HFFc6 (cell line): Measurements from ENCODE around the gene CEACAM16. TPM values are rescaled to one million over a fixed set of nuclear protein-coding genes. Genes with fewer than 3 reads are reported as not detected.

Experiments used
- DNase-seq: peaks from one replicate; pipeline ENCODE4 v3.0.0-alpha.2; 2018
- H3K27ac Mint-ChIP-seq: 2 replicates; pipeline ENCODE4 v1.8.0; 2020; ENCODE audit warnings: mild to moderate bottlenecking, mixed read lengths
- H3K27me3 Mint-ChIP-seq: 2 replicates; pipeline ENCODE4 v1.8.0; 2021; ENCODE audit warnings: mild to moderate bottlenecking, moderate library complexity, mixed read lengths; ENCODE audit not compliant: insufficient read depth
- H3K36me3 Mint-ChIP-seq: 2 replicates; pipeline ENCODE4 v1.8.0; 2021; ENCODE audit warnings: low read depth, mixed read lengths
- H3K4me1 Mint-ChIP-seq: 2 replicates; pipeline ENCODE4 v1.8.0; 2020; ENCODE audit warnings: low read depth, mixed read lengths
- H3K4me3 Mint-ChIP-seq: 2 replicates; pipeline ENCODE4 v1.8.0; 2020; ENCODE audit warnings: mild to moderate bottlenecking, moderate library complexity, mixed read lengths
- H3K9me3 Mint-ChIP-seq: 2 replicates; pipeline ENCODE4 v1.8.0; 2020; ENCODE audit warnings: mild to moderate bottlenecking, mixed read lengths
- total RNA-seq, 6 experiments: library from RNA; stranded (reverse); fragmentation: NEBNext Ultra II Directional; extraction: Animal tissue kit (Norgen Biotek cat#: 25700); gene quantifications; 2 replicates in 1 of 6; 3 replicates in 5 of 6; pipeline ENCODE4 v1.2.3, GENCODE V29; 2021
- TF ChIP-seq, protein P1 (sequence below): fragments of 200-600 bp; sonication (generic); IDR thresholded peaks from 2 replicates; pipeline ENCODE4 v1.5.0; 2021; ENCODE audit warnings: antibody characterized with exemption, mild to moderate bottlenecking

CEACAM16 gene
- total RNA-seq, 6 experiments from 2014 or later, result not detected

- no peaks in the 10 kb centered on the region for H3K9me3 Mint-ChIP-seq
- H3K36me3 Mint-ChIP-seq, result peaks cover 19% of the 10 kb centered on the region
- DNase-seq, result peak; percentile 86
- TF ChIP-seq, protein P1, sequence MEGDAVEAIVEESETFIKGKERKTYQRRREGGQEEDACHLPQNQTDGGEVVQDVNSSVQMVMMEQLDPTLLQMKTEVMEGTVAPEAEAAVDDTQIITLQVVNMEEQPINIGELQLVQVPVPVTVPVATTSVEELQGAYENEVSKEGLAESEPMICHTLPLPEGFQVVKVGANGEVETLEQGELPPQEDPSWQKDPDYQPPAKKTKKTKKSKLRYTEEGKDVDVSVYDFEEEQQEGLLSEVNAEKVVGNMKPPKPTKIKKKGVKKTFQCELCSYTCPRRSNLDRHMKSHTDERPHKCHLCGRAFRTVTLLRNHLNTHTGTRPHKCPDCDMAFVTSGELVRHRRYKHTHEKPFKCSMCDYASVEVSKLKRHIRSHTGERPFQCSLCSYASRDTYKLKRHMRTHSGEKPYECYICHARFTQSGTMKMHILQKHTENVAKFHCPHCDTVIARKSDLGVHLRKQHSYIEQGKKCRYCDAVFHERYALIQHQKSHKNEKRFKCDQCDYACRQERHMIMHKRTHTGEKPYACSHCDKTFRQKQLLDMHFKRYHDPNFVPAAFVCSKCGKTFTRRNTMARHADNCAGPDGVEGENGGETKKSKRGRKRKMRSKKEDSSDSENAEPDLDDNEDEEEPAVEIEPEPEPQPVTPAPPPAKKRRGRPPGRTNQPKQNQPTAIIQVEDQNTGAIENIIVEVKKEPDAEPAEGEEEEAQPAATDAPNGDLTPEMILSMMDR, result peak; percentile 37
- H3K27me3 Mint-ChIP-seq, result peaks cover 3% of the 10 kb centered on the region
- peaks cover 61% of the 10 kb centered on the region for H3K4me1 Mint-ChIP-seq
- peak overlapping the region; percentile 69 for H3K4me3 Mint-ChIP-seq
- peak overlapping the region; percentile 88 for H3K27ac Mint-ChIP-seq
These were observed 54.1 kb downstream of the CEACAM16 start for GRCh38 chr19:44752816-44753625.

GRCh38 chr19:44753626-44753931, 54.6 kb downstream of the CEACAM16 start:
- peaks cover 24% of the 10 kb centered on the region for H3K36me3 Mint-ChIP-seq
- no peaks in the 10 kb centered on the region for H3K9me3 Mint-ChIP-seq
- TF ChIP-seq, protein P1, result no peak
- DNase-seq, result no peak
- H3K27ac Mint-ChIP-seq, result peak overlapping the region; percentile 88
- H3K4me1 Mint-ChIP-seq, result peaks cover 63% of the 10 kb centered on the region
- H3K27me3 Mint-ChIP-seq, result peaks cover 2% of the 10 kb centered on the region; the same call in 1 of the 2 replicates
- H3K4me3 Mint-ChIP-seq, result peak overlapping the region; percentile 84

DNA sequence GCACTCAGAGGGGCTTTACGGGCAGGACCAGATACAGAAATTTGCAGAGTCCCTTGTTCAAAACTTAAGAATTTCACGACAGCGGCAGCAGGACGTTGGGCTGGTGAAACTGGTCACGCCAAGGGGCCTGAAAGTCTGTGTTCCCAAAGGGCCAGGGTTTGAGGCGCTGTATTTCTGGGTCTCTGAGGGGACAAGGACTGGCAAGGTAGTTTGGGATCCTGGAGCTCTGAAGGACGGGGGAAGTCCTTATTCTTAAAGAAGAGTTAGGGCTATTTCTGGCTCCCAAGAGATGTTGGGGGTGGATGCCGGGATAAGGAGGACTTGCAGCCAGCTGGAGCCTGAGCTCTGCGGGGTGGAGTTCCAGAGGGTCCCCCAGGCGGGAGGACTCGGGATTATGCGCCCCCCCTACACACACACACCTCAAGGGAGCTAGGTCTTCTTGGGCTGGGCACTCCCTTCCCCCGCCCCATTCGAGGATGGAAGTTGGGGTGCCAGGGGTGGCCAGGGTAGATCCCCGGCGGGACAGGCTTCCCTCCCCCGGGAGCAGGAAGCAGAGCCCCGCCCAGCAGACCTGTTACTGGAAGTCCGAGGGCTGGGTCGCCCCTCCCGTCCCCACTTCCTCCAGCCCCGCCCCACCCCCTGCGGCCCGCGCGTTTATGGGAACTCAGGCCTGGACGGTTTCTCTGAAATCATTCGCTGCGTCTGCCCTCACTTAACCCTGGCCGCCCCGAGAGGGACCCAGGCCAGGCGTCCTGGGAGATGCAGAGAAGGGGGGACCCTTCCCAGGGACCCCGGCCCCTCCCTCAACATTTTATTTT, 55.2 kb downstream of the CEACAM16 start:
- peak overlapping the region; percentile 88 for H3K27ac Mint-ChIP-seq
- H3K4me1 Mint-ChIP-seq, result peaks cover 64% of the 10 kb centered on the region
- H3K27me3 Mint-ChIP-seq, result peaks cover 2% of the 10 kb centered on the region; the same call in 1 of the 2 replicates
- peaks cover 24% of the 10 kb centered on the region for H3K36me3 Mint-ChIP-seq
- TF ChIP-seq, protein P1, result no peak
- peak; percentile 51 for DNase-seq
- H3K4me3 Mint-ChIP-seq, result peak overlapping the region; percentile 84
- no peaks in the 10 kb centered on the region for H3K9me3 Mint-ChIP-seq

DNA sequence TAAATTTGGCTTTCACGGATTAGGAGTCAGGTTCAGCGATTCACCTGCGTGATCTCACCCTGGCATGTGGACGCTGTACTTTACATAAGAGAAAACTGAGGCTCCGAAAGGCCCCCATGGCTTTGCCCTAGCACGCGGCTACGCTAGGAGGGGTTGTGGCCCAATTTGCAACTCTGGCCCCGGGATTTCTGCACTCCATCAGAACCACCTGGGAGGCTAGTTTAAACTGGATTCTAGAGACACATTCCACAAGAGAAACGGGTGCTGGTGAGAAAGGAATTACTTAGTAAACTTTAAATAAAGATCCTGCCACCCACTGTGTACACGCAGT, 55.8 kb downstream of the CEACAM16 start:
- H3K9me3 Mint-ChIP-seq, result no peaks in the 10 kb centered on the region
- no peak for DNase-seq
- TF ChIP-seq, protein P1, result no peak
- H3K4me3 Mint-ChIP-seq, result peak overlapping the region; percentile 84
- peaks cover 2% of the 10 kb centered on the region; the same call in 1 of the 2 replicates for H3K27me3 Mint-ChIP-seq
- peaks cover 60% of the 10 kb centered on the region for H3K4me1 Mint-ChIP-seq
- H3K36me3 Mint-ChIP-seq, result peaks cover 20% of the 10 kb centered on the region
- H3K27ac Mint-ChIP-seq, result peak overlapping the region; percentile 88

GRCh38 chr19:44755219-44755618, 56.3 kb downstream of the CEACAM16 start:
- H3K9me3 Mint-ChIP-seq, result no peaks in the 10 kb centered on the region
- H3K27ac Mint-ChIP-seq, result 0 out of 2 replicates have a peak overlapping the region, but pooled peaks have one; percentile 88
- H3K4me1 Mint-ChIP-seq, result peaks cover 60% of the 10 kb centered on the region
- DNase-seq, result no peak
- H3K4me3 Mint-ChIP-seq, result peak overlapping the region; percentile 84; the same call in 1 of the 2 replicates
- H3K27me3 Mint-ChIP-seq, result peaks cover 2% of the 10 kb centered on the region; the same call in 1 of the 2 replicates
- TF ChIP-seq, protein P1, result no peak
- peaks cover 21% of the 10 kb centered on the region for H3K36me3 Mint-ChIP-seq
